Measurements from ENCODE around the gene ACOX2. TPM values are rescaled to one million over a fixed set of nuclear protein-coding genes. Genes with fewer than 3 reads are reported as not detected.

The ACOX2 gene
- total and polyA plus RNA-seq, 2 of the 13 experiments (the other 11 are each of a cell fraction or from before 2014, with no cell fraction given): 42.6 to 98.5 TPM

DNA sequence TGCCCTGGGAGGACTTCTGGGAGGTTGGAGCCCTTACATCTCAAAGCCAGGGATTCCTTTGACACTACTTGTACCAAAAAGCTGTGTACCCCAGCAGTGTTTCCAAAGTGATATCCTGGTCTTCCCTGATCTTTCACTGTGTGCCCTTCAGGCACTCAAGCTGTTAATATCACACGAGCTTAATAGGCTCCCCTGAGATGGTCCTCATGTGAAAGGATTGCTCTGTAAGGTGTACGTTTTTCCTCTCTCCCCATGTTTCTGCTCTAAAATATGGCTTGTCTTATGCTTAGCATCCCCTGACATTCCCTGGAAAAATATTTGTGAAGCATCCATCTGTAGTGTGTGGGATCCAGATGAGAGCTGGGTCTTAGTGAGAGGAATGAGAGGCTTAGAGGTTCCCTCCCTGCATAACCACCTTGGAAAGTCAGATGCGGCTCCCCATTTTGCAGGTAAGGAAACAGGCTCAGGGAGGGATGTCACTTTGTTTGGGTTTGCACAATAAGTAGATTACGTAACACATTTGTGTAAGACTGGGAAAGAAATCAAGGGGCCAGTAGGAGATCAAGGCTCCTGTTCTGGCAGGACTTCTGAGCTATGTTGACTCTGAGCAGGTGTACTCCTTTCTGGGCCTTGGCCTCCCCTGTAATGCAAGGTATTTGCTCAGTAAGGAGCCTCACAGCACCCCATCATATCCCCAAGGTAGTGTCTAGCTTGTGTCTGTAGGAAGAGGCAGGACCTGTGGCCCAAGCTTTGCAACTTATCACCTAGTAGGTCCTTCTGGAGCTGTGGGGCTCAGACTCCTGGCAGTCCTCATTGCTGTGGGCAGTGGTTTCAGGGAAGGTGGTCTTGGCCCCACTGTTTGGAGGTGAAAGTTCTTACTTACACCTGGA, 667 bp upstream of the ACOX2 start (continued):
- TF ChIP-seq MTA1 (CRISPR knock-in tag; IDR thresholded peaks at IDR 0.05; ENCODE audit: borderline replicate concordance): no peak
- no peak for TF ChIP-seq ZNF792 (CRISPR knock-in tag; IDR thresholded peaks at IDR 0.05)
- no peak for TF ChIP-seq FOXM1 (CRISPR knock-in tag; IDR thresholded peaks at IDR 0.05)
- TF ChIP-seq ZNF432 (CRISPR knock-in tag; IDR thresholded peaks at IDR 0.05; ENCODE audit: borderline replicate concordance): no peak
- TF ChIP-seq TCF12 (IDR thresholded peaks at IDR 0.05): no peak
- TF ChIP-seq TCF12 (CRISPR knock-in tag; IDR thresholded peaks at IDR 0.05): no peak
- TF ChIP-seq ZNF768 (CRISPR knock-in tag; IDR thresholded peaks at IDR 0.05): no peak
- TF ChIP-seq PPARG (CRISPR knock-in tag; conservative IDR thresholded peaks at IDR 0.05): no peak
- no peak for TF ChIP-seq XRCC5 (optimal IDR thresholded peaks at IDR 0.05; ENCODE audit: low read length)
- TF ChIP-seq ERF (CRISPR knock-in tag; IDR thresholded peaks at IDR 0.05): no peak
- TF ChIP-seq FOXK1 (CRISPR knock-in tag; IDR thresholded peaks at IDR 0.05; ENCODE audit: borderline replicate concordance, low read depth): no peak
- no peak for TF ChIP-seq SRY (CRISPR knock-in tag; IDR thresholded peaks at IDR 0.05)
- TF ChIP-seq, protein P1, sequence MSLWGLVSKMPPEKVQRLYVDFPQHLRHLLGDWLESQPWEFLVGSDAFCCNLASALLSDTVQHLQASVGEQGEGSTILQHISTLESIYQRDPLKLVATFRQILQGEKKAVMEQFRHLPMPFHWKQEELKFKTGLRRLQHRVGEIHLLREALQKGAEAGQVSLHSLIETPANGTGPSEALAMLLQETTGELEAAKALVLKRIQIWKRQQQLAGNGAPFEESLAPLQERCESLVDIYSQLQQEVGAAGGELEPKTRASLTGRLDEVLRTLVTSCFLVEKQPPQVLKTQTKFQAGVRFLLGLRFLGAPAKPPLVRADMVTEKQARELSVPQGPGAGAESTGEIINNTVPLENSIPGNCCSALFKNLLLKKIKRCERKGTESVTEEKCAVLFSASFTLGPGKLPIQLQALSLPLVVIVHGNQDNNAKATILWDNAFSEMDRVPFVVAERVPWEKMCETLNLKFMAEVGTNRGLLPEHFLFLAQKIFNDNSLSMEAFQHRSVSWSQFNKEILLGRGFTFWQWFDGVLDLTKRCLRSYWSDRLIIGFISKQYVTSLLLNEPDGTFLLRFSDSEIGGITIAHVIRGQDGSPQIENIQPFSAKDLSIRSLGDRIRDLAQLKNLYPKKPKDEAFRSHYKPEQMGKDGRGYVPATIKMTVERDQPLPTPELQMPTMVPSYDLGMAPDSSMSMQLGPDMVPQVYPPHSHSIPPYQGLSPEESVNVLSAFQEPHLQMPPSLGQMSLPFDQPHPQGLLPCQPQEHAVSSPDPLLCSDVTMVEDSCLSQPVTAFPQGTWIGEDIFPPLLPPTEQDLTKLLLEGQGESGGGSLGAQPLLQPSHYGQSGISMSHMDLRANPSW (CRISPR knock-in tag; IDR thresholded peaks at IDR 0.05; ENCODE audit: borderline replicate concordance): no peak
- TF ChIP-seq ZNF678 (CRISPR knock-in tag; IDR thresholded peaks at IDR 0.05): no peak
- TF ChIP-seq JUND (CRISPR knock-in tag; IDR thresholded peaks at IDR 0.05): no peak
- TF ChIP-seq, protein P2, sequence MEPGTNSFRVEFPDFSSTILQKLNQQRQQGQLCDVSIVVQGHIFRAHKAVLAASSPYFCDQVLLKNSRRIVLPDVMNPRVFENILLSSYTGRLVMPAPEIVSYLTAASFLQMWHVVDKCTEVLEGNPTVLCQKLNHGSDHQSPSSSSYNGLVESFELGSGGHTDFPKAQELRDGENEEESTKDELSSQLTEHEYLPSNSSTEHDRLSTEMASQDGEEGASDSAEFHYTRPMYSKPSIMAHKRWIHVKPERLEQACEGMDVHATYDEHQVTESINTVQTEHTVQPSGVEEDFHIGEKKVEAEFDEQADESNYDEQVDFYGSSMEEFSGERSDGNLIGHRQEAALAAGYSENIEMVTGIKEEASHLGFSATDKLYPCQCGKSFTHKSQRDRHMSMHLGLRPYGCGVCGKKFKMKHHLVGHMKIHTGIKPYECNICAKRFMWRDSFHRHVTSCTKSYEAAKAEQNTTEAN (CRISPR knock-in tag; conservative IDR thresholded peaks at IDR 0.05): no peak
- TF ChIP-seq ZNF572 (CRISPR knock-in tag; IDR thresholded peaks at IDR 0.05): no peak
- no peak for TF ChIP-seq ZBTB3 (CRISPR knock-in tag; IDR thresholded peaks at IDR 0.05; ENCODE audit: borderline replicate concordance, low read depth)
- no peak for TF ChIP-seq KDM1A (CRISPR knock-in tag; IDR thresholded peaks at IDR 0.05)
- TF ChIP-seq, protein P3, sequence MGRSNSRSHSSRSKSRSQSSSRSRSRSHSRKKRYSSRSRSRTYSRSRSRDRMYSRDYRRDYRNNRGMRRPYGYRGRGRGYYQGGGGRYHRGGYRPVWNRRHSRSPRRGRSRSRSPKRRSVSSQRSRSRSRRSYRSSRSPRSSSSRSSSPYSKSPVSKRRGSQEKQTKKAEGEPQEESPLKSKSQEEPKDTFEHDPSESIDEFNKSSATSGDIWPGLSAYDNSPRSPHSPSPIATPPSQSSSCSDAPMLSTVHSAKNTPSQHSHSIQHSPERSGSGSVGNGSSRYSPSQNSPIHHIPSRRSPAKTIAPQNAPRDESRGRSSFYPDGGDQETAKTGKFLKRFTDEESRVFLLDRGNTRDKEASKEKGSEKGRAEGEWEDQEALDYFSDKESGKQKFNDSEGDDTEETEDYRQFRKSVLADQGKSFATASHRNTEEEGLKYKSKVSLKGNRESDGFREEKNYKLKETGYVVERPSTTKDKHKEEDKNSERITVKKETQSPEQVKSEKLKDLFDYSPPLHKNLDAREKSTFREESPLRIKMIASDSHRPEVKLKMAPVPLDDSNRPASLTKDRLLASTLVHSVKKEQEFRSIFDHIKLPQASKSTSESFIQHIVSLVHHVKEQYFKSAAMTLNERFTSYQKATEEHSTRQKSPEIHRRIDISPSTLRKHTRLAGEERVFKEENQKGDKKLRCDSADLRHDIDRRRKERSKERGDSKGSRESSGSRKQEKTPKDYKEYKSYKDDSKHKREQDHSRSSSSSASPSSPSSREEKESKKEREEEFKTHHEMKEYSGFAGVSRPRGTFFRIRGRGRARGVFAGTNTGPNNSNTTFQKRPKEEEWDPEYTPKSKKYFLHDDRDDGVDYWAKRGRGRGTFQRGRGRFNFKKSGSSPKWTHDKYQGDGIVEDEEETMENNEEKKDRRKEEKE (IDR thresholded peaks at IDR 0.05): no peak
- TF ChIP-seq MED1 (CRISPR knock-in tag; IDR thresholded peaks at IDR 0.05): no peak
- no peak for TF ChIP-seq ZNF75D (CRISPR knock-in tag; IDR thresholded peaks at IDR 0.05; ENCODE audit: borderline replicate concordance)
- no peak for TF ChIP-seq SRSF1 (optimal IDR thresholded peaks at IDR 0.05; ENCODE audit: low read depth, low read length)
- TF ChIP-seq, protein P4, sequence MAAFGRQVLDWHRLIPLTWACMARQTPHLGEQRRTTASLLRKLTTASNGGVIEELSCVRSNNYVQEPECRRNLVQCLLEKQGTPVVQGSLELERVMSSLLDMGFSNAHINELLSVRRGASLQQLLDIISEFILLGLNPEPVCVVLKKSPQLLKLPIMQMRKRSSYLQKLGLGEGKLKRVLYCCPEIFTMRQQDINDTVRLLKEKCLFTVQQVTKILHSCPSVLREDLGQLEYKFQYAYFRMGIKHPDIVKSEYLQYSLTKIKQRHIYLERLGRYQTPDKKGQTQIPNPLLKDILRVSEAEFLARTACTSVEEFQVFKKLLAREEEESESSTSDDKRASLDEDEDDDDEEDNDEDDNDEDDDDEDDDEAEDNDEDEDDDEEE (CRISPR knock-in tag; IDR thresholded peaks at IDR 0.05): 0 out of 2 replicates have a peak, but pooled peaks have one; percentile 39
